GM12891 (cell line): ENCODE results near the gene NAALADL1.

ENCODE experiments used
- POLR2A ChIP-seq: IDR thresholded peaks from 2 replicates; pipeline ENCODE4 v1.6.1; 2011; ENCODE audit warnings: low read depth, low read length, control low read depth
- POLR2AphosphoS5 ChIP-seq: IDR thresholded peaks from 2 replicates; pipeline ENCODE4 v1.6.1; 2011; ENCODE audit warnings: low read depth, low read length, control low read depth
- SPI1 ChIP-seq: IDR thresholded peaks from 2 replicates; pipeline ENCODE4 v1.6.1; 2011; ENCODE audit warnings: low read depth, low read length, control low read depth
- TAF1 ChIP-seq: IDR thresholded peaks from 2 replicates; pipeline ENCODE4 v1.6.1; 2011; ENCODE audit warnings: low read depth, low read length, control low read depth

GRCh38 chr11:65078151-65078550, 19.8 kb upstream of the NAALADL1 start:
- TF ChIP-seq POLR2A (peak; percentile 45; the same call in 1 of the 2 replicates), TAF1 (no peak), SPI1 (no peak), POLR2AphosphoS5 (no peak)
